Measurements from ENCODE around the gene TCF21.
"Not testable (repeated sequence)": the region's sequence is repeated elsewhere in the genome, so short reads cannot be mapped to it uniquely, and the experiment has no call there.

The TCF21 gene

GRCh38 chr6:133890711-133891148 lies 1.8 kb downstream of the TCF21 start:
- DNase-seq: no peak

DNA sequence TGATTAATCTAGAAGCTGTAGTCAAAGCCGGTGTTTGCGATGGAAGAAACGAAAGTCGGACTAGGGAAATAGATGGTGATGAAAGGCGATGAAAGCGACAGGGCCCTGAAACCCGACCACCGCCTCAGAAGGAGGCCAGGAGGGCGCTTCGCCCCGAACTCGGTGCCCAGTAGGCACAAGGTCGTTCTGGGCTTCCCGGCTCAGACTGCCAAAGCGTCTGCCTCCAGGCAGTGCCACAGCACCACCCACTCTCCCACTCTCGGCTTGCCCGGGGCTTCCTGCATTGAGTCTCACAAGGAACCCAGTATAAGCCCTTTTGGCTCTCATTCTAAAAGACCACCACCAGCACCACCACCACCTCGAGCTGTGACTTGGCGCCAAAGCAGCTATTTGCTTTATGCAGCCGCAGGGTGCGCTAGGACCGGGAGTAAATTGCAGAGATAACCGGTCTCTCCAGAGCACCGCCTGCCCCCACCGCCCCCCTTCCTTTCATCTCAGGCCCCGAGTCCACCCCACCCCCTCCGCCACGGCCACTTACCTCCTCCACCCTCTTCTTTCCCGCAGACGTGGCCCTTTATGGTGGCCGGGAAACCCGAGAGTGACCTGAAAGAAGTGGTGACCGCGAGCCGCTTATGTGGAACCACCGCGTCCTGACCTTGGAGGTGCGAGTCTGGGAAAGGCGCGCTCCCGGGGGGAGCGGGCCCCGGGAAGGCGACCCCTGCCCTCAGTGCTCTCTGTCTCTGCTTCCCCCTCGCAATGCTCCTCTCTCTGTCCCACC lies 2.4 kb downstream of the TCF21 start:
- no peak for DNase-seq

DNA sequence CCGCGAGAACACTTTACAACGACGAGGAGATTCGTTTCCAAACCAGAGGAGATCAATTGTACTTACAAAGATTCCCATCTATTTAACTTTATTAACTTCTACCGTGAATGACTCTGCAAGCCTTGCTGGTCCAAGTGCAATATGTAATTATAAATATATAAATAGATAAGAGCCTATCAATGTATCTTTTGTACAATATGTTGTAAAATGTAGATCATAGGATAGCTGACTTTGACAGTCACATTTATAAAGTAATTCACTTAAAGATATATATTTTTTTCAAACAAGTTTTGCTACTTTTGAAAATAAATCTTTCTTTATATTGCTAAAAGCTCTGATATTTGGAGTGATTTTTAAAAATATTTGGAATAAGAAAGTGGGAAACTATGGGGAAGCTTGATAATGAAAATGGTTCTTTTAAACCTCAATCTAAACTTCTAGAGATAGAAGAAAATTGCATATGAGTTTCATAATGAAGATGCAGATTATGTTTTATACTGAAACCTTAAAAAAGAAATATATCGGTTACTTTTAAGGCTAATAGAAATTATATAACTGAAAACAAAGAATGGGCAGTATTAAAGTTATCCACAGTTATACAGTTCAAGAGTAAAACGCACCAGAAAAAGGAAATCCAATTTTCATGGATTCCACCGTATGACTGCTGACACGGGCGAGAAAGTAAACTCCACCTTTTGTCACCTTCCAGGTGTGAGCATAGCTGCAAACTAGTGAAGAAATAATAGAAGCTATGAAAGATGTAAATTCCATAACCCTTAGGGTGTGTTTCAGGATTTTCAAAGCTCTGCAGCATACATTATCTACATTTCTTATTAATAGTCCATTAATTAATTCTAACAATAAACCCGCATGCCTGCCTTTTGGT lies 3.3 kb downstream of the TCF21 start:
- no peak for DNase-seq

GRCh38 chr6:133892813-133893691 lies 4.1 kb downstream of the TCF21 start:
- DNase-seq: no peak

DNA sequence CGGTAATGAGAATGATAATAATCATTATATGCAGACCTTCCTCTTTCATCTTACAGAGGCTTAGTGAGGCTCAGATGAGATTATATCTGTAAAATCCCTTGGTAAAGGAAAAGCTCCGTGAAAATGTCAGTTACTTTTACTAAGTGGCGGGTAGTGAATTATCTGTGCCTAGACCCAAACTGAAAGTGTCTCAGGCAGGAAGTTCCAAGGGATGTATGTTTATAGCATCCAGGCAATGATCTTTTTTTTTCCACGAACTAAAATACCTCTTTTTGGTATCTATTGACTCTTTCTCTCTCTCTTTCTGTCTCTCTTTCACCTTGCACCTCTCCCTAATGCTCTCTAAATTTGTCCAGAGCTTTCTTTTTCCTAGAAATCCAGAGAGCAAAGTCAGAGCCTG lies 5.0 kb downstream of the TCF21 start:
- DNase-seq: no peak

- no peak for DNase-seq
These were observed 5.5 kb downstream of the TCF21 start for GRCh38 chr6:133894369-133894768.

DNA sequence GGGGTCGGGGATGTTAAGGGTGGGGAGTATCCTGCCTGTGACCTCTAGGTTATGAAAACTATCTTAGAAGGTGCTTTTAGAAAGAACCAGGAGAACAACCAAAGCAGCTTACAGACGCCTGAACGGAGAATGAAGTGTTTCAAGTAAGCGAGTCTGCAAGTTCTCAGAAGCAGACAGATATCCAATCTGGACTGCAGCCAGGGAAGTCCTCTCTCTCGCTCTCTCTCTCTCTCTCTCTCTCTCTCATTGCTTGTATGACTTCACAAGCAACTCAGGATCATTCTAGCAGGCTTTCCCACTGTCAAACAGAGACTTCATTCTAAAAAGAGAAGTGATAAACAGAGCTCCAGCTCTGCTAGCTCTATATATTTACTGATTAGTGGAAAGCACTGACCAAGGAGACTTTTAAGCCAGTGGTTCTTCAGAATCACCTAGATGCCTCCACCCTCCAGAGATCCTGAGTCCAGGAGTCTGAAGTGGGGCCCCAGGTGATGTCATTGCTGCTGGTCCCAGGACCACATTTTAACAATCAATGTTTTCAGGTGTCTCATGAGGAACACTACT lies 6.0 kb downstream of the TCF21 start:
- no peak for DNase-seq

- DNase-seq: no peak
These were observed 6.8 kb downstream of the TCF21 start for GRCh38 chr6:133895573-133896343.

- no peak for DNase-seq
These were observed 7.4 kb downstream of the TCF21 start for GRCh38 chr6:133896344-133896721.

DNA sequence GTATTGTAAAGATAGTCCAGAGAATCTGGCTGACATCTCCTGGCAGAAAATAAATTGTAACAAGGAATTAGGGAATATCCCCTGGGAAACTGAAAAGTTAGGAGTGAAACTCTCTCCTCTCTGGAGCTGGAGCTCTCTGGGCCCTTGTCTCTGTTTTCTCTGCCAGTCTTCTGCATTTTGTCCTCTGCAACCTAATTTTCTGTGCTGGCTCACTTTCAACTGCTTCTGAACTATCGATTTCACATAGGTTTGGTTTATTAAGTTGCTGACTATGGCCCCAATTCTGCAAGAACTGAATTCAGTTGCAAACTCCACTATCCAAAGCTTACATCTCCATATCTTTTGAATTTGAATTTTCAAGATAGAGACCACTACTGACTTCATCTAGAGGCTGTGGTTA lies 9.3 kb downstream of the TCF21 start:
- DNase-seq: no peak

- no peak for DNase-seq
These were observed 10.6 kb downstream of the TCF21 start for GRCh38 chr6:133899556-133899955.

DNA sequence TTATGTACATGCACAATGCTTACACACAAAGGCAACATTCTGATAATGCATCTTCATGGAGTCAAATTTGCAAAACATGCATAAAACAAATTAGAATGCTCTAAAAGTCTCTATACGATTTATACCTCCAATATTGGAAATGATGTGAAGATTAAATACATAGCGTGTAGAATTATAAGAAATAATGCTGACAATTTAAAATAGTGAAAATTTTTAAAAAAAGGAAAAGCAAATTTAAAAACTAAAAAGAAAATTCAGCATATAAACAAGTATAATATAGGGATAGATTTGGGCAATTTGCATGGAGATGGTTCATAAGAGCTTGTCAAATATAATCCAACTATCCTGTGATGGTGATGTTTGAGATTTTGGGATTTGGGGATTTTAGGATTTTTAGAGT lies 14.9 kb downstream of the TCF21 start:
- no peak for DNase-seq

GRCh38 chr6:133906050-133906449 lies 17.1 kb downstream of the TCF21 start:
- no peak for DNase-seq

GRCh38 chr6:133916650-133917151 lies 27.8 kb downstream of the TCF21 start:
- peak; percentile 57 for DNase-seq

DNA sequence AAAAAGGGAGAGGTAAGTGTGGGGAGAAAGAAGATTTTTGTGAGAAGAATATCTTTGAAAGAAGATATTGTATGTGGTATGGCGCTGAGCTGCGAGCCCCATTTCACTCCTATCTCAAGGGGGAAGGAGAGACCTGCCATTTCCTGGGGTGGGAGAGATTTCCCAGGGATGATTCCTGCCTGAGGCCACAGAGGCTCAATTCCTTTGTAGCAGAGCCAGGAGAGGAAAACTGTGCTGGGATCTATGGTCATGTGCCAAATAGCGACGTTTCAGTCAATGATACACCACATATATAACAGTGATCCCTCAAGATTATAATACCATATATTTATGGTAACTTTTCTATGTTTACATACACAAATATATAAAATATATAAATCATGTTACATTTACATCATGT lies 28.9 kb downstream of the TCF21 start:
- DNase-seq: no peak

GRCh38 chr6:133918208-133918930 lies 29.5 kb downstream of the TCF21 start:
- DNase-seq: no peak

GRCh38 chr6:133919362-133919761 lies 30.4 kb downstream of the TCF21 start:
- DNase-seq: no peak

GRCh38 chr6:133921249-133921859 lies 32.4 kb downstream of the TCF21 start:
- DNase-seq: peak; percentile 37

- DNase-seq: peak; percentile 66
These were observed 35.2 kb downstream of the TCF21 start for GRCh38 chr6:133923938-133924593.

DNA sequence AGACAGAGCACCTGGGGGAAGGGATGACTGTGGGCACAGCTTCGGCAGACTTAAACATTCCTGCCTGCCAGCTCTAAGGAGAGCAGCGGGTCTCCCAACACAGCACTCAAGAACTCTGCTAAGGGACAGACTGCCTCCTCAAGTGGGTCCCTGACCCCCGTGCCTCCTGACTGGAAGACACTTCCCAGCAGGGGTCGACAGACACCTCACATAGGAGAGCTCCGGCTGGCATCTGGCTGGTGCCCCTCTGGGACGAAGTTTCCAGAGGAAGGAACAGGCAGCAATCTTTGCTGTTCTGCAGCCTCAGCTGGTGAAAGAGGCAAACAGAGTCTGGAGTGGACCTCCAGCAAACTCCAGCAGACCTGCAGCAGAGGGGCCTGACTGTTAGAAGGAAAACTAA lies 42.3 kb downstream of the TCF21 start:
- not testable (repeated sequence) for DNase-seq

All from NCI-H2227 treated with DMSO at 0.1 percent for 48 hours (cell line).